ENCODE results near the gene CHRNB2.

Gene CHRNB2

DNA sequence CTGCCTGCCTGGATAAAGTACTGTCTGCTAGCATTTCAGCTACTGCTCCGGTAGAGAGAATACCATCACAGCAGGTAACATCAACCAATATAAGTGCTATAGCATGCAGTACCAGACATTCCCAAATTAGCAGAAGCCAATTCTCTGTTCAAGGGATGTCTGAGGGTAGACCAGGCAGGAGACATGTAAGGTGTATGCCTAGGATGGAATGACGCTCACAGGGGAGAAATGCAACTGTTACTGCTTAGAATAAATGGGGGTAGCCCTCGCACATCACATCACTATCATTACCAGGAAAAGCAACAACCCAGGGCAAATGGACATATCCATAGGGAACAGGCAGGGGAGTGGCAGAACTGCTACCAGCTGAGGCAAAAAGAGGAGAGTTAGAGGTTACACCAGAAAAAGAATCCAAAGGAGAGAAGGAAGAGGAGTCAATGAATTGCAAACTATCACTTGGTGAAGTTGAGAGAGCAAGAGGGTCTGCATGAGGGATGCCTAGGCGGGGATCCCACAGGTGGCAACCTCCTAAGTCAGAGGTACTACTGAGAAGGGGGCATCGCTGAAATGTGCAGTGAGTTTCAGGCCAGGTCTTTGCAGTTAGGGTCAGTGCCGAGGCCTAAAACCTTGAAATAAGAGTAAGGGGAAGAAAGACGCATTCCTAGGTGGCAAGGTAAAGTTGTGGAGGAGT lies 10.2 kb upstream of the CHRNB2 start:
- peaks cover 2% of the 10 kb centered on the region; the same call in 1 of the 2 replicates for H3K4me1 ChIP-seq
- peak overlapping the region; percentile 87 for H3K4me3 ChIP-seq (ENCODE audit: low read depth, low read length)
- no peaks in the 10 kb centered on the region for H3K27me3 ChIP-seq
- no peaks in the 10 kb centered on the region for H3K9me3 ChIP-seq
- TF ChIP-seq, protein P1, sequence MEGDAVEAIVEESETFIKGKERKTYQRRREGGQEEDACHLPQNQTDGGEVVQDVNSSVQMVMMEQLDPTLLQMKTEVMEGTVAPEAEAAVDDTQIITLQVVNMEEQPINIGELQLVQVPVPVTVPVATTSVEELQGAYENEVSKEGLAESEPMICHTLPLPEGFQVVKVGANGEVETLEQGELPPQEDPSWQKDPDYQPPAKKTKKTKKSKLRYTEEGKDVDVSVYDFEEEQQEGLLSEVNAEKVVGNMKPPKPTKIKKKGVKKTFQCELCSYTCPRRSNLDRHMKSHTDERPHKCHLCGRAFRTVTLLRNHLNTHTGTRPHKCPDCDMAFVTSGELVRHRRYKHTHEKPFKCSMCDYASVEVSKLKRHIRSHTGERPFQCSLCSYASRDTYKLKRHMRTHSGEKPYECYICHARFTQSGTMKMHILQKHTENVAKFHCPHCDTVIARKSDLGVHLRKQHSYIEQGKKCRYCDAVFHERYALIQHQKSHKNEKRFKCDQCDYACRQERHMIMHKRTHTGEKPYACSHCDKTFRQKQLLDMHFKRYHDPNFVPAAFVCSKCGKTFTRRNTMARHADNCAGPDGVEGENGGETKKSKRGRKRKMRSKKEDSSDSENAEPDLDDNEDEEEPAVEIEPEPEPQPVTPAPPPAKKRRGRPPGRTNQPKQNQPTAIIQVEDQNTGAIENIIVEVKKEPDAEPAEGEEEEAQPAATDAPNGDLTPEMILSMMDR (IDR thresholded peaks at IDR 0.05; ENCODE audit: low read depth, low read length), result no peak
- no peak for DNase-seq
- H3K36me3 ChIP-seq, result peaks cover 33% of the 10 kb centered on the region

DNA sequence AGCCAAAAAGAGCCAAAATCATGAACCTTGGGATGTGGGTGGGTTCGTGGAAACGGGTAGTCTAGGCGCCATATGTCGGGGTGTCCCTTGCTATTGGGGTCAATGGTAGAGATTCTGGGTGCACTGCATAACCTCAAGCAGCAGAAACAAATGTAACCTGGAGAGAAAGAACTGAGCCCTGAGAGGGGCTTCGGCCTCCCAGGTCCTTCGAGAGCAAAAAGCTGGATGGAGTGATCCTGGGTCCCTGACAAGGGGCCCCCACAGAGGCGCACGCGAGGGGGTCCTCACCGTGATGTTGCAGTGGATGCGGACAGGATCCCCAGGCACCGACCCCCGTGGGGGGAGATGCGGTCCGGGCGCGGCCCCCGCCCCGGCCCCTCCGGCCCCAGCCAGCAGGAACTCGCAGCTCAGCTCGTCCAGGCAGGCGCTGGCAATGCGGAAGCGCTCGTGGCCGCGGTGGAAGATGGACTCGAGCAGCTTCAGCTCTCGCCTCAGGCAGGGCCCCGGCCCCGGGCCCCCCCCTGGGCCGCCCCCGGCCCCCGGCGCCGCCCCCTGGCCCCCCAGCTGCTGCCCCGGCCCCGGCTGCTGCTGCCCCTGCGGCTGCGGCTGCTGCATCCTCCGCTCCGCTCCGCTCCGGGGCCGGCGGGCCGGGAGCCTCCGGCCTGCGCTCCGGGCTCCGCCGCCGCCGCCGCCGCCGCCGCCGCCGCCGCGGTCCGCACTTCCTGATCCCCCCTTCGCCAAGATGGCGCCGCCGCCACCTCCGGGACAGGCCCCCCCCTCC lies 9.4 kb upstream of the CHRNB2 start, which contains the start of gene UBE2Q1:
Gene UBE2Q1 (minus strand): TSS at position 724 of the 781 bp plus-strand sequence. CDS start 109 bp downstream, at position 615.
- Histone ChIP-seq H3K9me3 (no peaks in the 10 kb centered on the region), H3K36me3 (peaks cover 26% of the 10 kb centered on the region), H3K4me3 (ENCODE audit: low read depth, low read length) (peak within 1 kb of the TSS; percentile 87), H3K27me3 (no peaks in the 10 kb centered on the region), H3K4me1 (peaks cover 2% of the 10 kb centered on the region; the same call in 1 of the 2 replicates)
- TF ChIP-seq, protein P1 (IDR thresholded peaks at IDR 0.05; ENCODE audit: low read depth, low read length), result no peak
- peak; percentile 43 for DNase-seq

DNA sequence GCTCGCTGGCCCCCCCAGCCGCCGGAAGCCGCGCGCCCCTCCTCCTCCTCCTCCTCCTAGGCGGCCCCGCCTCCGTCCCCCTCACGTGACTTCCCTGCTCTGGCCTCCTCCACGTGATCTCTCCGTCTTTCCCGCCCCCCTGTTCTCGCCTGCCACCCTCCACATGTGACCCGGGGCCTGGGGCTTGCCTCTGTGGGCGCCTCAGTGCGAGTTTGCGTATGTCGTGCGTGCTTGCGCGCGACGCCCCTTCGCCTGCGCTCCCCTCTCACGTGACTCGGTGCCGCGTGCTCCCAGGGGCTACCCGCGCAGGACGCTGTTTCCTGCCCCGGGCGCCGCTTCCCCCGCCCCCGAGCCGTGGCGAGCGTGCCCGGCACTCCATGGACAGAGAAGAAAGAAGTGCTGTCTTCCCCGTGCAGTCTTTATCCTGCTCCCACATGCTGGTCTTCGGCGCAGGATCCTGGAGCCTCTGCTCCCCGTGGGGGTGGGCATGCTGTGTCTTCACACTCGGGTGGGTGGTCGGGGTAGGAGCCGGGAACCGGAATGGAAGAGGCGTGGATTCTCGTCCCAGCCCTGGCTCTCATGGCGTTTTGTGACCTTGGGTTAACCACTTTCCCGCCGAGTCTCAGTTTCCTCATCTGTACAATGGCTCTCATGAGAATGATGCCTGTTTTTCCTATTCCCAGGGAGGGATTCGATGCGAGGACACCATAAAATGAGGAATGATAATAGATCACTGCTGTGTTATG lies 8.7 kb upstream of the CHRNB2 start:
- Histone ChIP-seq H3K36me3 (peaks cover 18% of the 10 kb centered on the region), H3K4me1 (peaks cover 2% of the 10 kb centered on the region; the same call in 1 of the 2 replicates), H3K9me3 (no peaks in the 10 kb centered on the region), H3K27me3 (no peaks in the 10 kb centered on the region), H3K4me3 (ENCODE audit: low read depth, low read length) (peak overlapping the region; percentile 68)
- peak; percentile 99 for DNase-seq
- TF ChIP-seq, protein P1 (IDR thresholded peaks at IDR 0.05; ENCODE audit: low read depth, low read length), result no peak

DNA sequence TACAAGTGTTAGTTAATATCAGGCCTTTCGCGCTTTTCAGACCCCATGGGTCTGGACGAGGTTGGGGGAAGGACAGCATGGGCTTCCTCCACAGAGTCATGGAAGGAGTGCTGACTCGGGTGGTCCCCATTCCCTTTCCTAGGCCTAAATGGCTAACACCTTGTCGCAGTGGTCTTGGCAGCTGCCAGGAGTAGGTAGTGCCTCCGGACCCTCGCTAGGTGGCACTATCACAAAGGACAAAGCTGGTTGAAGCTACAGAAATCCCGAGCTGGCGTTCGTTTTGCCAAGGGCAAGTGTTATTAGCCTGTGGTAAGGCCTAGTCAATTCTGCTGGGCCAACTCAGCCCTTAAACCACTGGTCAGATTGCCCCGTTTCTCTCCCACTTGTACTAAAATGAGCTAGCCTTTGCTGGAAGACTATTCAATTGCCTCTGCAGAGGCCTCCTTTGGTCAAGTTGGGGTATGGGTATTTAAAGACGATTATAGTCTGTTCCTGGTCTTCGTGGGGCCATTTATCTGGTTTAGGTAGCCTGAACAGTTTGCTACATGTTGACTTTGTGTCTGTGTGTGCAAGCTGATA lies 8.0 kb upstream of the CHRNB2 start:
- peaks cover 2% of the 10 kb centered on the region; the same call in 1 of the 2 replicates for H3K4me1 ChIP-seq
- peak; percentile 93 for DNase-seq

DNA sequence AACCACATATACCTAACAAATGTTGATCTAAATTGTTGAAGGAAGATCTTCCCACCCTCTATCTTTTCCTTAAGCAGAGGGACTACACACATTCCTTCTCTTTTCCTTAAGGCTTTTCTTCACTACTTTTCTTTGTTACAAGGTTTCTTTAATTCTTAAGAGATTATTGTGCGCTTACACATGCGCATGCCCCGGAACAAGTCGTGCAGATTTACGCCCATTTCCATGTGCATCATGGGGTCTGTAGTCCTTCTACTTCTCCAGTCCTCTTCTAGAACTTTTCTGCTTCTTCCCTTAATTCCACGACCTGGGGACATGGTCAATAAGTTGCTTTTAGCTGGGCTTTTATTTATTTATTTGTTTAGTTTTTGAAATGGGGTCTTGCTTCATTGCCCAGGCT lies 1.7 kb upstream of the CHRNB2 start:
- Histone ChIP-seq H3K4me3 (ENCODE audit: low read depth, low read length) (no peak overlapping the region), H3K36me3 (peaks cover 8% of the 10 kb centered on the region; the same call in 1 of the 2 replicates), H3K4me1 (no peaks in the 10 kb centered on the region), H3K27me3 (no peaks in the 10 kb centered on the region), H3K9me3 (no peaks in the 10 kb centered on the region)
- no peak for DNase-seq
- TF ChIP-seq, protein P1 (IDR thresholded peaks at IDR 0.05; ENCODE audit: low read depth, low read length), result no peak

More for the DNA sequence above, 8.0 kb upstream of the CHRNB2 start:
- H3K9me3 ChIP-seq, result no peaks in the 10 kb centered on the region
- H3K4me3 ChIP-seq (ENCODE audit: low read depth, low read length), result peak overlapping the region; percentile 68
- H3K27me3 ChIP-seq, result no peaks in the 10 kb centered on the region
- H3K36me3 ChIP-seq, result peaks cover 12% of the 10 kb centered on the region
- TF ChIP-seq, protein P1 (IDR thresholded peaks at IDR 0.05; ENCODE audit: low read depth, low read length), result peak; percentile 95

Measured in BE2C (cell line).